Upper lobe of right lung (tissue), 1 donor: ENCODE measurements around the gene TEX47. TPM values are rescaled to one million over a fixed set of nuclear protein-coding genes. Genes with fewer than 3 reads are reported as not detected.

Source experiments
- ATAC-seq: fragments of 200-7000 bp; cut with Tn5 transposase; one replicate; pipeline ENCODE4 v1.9.1; 2020; ENCODE audit warnings: mild to moderate bottlenecking, moderate library complexity
- DNase-seq: peaks from one replicate; pipeline ENCODE4 v3.0.0-alpha.2; 2020
- H3K27ac ChIP-seq: fragments of 200-600 bp; one replicate; pipeline ENCODE4 v1.8.0; 2022
- H3K27me3 ChIP-seq: fragments of 200-600 bp; one replicate; pipeline ENCODE4 v1.8.0; 2022; ENCODE audit warnings: mild to moderate bottlenecking
- H3K36me3 ChIP-seq: fragments of 200-600 bp; one replicate; pipeline ENCODE4 v1.8.0; 2022
- H3K4me1 ChIP-seq: fragments of 200-600 bp; one replicate; pipeline ENCODE4 v1.8.0; 2022
- H3K4me3 ChIP-seq: fragments of 200-600 bp; one replicate; pipeline ENCODE4 v1.8.0; 2022; ENCODE audit warnings: mild to moderate bottlenecking
- H3K9me3 ChIP-seq: fragments of 200-600 bp; one replicate; pipeline ENCODE4 v1.8.0; 2022
- intact Hi-C: fragments of 100-400 bp; cut with DNase I; formaldehyde crosslinking; loops from one replicate; pipeline ENCODE4 v1.11.0; 2022
- total RNA-seq: library from RNA; stranded (reverse); fragmentation: NEBNext Ultra II Directional; extraction: Animal tissue kit (Norgen Biotek cat#: 25700); gene quantifications from one replicate; pipeline ENCODE4 v1.2.1, GENCODE V29; 2021
- TF ChIP-seq, protein P1 (sequence below): fragments of 200-600 bp; IDR thresholded peaks from one replicate; pipeline ENCODE4 v1.8.0; 2022; ENCODE audit warnings: antibody characterized with exemption
- donor health status: DM: no; HTN: yes; CAD: no; lungs with severe emphysema.

Gene TEX47
- total RNA-seq, 1 donor from 2014 or later, result not detected

DNA sequence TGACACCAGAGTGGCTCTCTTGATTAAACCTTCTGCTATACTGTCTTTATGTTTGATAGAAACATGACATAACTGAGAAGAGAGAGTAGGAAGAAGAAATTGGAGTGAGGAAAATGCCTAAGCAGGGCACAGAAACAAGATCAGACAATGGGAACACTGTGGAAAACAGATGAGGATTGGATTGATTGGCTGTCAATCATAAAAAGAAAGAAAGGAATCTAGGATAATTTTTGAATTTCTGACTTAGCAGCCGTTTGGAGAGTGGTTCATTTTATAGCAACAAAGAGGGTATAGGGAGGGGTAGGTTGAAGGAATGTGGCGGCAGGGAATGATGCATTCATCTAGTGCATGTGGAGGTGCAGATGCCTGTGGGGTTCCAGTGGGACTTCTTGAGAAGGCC, 7.8 kb downstream of the TEX47 start:
- H3K36me3 ChIP-seq, result no peaks in the 10 kb centered on the region
- ATAC-seq, result no peak
- intact Hi-C loops, result no loop called here
- no peak overlapping the region for H3K27ac ChIP-seq
- TF ChIP-seq, protein P1, sequence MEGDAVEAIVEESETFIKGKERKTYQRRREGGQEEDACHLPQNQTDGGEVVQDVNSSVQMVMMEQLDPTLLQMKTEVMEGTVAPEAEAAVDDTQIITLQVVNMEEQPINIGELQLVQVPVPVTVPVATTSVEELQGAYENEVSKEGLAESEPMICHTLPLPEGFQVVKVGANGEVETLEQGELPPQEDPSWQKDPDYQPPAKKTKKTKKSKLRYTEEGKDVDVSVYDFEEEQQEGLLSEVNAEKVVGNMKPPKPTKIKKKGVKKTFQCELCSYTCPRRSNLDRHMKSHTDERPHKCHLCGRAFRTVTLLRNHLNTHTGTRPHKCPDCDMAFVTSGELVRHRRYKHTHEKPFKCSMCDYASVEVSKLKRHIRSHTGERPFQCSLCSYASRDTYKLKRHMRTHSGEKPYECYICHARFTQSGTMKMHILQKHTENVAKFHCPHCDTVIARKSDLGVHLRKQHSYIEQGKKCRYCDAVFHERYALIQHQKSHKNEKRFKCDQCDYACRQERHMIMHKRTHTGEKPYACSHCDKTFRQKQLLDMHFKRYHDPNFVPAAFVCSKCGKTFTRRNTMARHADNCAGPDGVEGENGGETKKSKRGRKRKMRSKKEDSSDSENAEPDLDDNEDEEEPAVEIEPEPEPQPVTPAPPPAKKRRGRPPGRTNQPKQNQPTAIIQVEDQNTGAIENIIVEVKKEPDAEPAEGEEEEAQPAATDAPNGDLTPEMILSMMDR, result no peak
- DNase-seq, result no peak
- H3K9me3 ChIP-seq, result no peaks in the 10 kb centered on the region
- no peaks in the 10 kb centered on the region for H3K27me3 ChIP-seq
- no peaks in the 10 kb centered on the region for H3K4me1 ChIP-seq
- H3K4me3 ChIP-seq, result no peak overlapping the region

DNA sequence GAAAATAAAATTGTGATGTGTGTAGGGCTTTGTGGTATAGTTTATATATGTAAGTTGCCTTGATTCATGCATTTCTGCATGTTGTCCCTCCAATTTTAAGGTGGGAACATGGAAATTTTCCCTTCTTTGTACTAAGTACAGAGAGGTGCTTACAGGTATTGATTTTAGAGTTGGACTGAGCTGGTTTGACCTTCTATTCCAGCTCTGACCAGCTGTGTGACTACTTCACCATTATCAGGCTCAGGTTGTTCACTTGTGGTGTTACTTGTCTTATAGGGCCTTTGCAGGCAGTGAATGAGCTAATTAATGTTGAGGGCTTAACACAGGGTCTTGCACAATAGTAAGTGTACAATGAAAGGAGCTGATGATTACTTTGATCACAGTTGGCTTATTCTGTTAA, 19.7 kb downstream of the TEX47 start:
- Histone ChIP-seq H3K4me3 (no peak overlapping the region), H3K27me3 (no peaks in the 10 kb centered on the region), H3K36me3 (no peaks in the 10 kb centered on the region), H3K9me3 (no peaks in the 10 kb centered on the region), H3K4me1 (no peaks in the 10 kb centered on the region), H3K27ac (no peak overlapping the region)
- no peak for ATAC-seq
- intact Hi-C loops, result no loop called here
- DNase-seq, result no peak
- TF ChIP-seq, protein P1, result no peak

DNA sequence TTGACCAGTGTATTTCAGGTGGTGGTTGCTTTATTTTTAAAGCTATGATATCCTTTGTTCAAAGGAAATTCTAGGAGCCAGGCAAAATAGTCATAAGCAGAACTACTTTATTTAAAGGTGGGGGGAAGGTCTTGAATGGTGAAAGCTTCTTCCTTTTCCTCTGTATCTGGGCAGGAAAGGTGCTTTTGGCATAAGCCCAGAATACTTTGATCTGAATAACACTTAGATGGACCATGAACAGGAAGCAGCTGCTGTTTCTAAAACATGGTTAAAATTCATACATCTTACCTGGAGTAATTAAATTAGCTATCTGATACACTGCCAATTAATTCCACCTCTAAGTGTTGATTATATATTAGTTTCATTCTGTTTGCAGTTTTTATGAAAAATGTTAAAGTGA, 22.8 kb downstream of the TEX47 start:
- Histone ChIP-seq H3K36me3 (no peaks in the 10 kb centered on the region), H3K4me3 (no peak overlapping the region), H3K9me3 (no peaks in the 10 kb centered on the region), H3K27ac (no peak overlapping the region), H3K27me3 (no peaks in the 10 kb centered on the region), H3K4me1 (no peaks in the 10 kb centered on the region)
- DNase-seq (no peak), ATAC-seq (no peak)
- intact Hi-C loops, result no loop called here
- TF ChIP-seq, protein P1, result no peak

DNA sequence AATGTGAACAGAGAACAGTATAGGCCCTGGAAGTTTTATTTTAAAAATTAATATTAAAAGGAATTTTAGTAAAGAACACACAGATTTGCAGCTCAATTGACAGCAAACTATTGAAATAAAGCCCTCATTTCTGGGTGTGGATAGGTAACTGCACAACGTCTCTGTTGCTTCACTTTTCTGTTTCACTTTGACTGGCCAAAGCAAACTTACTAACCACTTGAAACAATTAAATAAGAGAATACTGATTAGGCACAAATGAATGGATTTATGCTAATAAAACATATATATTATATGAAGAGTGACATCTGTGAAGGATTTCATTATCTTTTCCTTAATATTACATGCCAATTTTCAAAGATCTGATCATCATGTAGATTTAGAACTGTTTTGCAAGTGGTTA, 24.1 kb downstream of the TEX47 start:
- no peaks in the 10 kb centered on the region for H3K36me3 ChIP-seq
- H3K27me3 ChIP-seq, result no peaks in the 10 kb centered on the region
- TF ChIP-seq, protein P1, result no peak

DNA sequence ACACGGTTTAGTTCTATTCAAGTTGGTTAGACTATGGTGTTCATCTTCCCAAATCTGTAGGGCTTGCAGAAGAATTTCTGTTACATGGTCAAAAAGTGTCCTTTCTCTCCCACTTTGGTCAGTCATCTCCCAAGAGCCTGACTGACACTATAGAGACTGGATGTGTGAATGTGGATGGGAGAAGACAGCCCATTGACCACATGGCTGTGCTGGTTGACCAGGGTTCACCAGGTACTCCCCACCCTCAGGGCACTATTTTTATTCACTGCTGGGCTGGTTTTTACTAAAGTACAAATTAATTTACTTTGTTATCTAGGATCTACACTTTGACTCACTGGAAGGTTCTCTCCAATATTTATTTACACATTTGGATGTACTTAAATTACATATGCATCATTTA, 33.8 kb downstream of the TEX47 start:
- no peaks in the 10 kb centered on the region for H3K4me1 ChIP-seq
- H3K36me3 ChIP-seq, result no peaks in the 10 kb centered on the region
- TF ChIP-seq, protein P1, result no peak
- H3K27me3 ChIP-seq, result peaks cover 38% of the 10 kb centered on the region
- H3K4me3 ChIP-seq, result no peak overlapping the region
- H3K27ac ChIP-seq, result no peak overlapping the region
- H3K9me3 ChIP-seq, result no peaks in the 10 kb centered on the region
- intact Hi-C loops, result no loop called here
- DNase-seq, result no peak
- no peak for ATAC-seq

More for the DNA sequence above, 24.1 kb downstream of the TEX47 start:
- no peaks in the 10 kb centered on the region for H3K4me1 ChIP-seq
- no peak overlapping the region for H3K27ac ChIP-seq
- no peak overlapping the region for H3K4me3 ChIP-seq
- no peaks in the 10 kb centered on the region for H3K9me3 ChIP-seq
- ATAC-seq (no peak), DNase-seq (no peak)
- intact Hi-C loops, result no loop called here

DNA sequence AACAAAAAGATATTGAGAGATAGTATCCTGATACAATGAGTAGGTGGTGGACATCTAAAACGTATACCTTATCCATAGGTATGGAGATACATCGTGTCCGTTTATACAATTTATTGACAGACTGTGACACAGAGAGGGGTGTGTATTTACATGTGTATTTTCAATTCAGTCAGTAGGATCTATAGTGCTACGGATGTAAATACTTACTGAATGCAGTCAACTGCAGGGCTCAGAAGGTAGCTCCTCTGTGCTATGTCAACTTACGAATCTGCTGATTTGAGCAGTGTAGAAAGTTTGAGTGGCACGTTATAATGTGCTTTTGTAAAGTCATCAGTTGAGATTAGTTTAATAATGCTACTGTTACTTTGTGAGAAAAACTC, 35.4 kb downstream of the TEX47 start:
- no peak for DNase-seq
- no peak for ATAC-seq
- H3K4me1 ChIP-seq, result no peaks in the 10 kb centered on the region
- H3K4me3 ChIP-seq, result no peak overlapping the region
- intact Hi-C loops, result no loop called here
- no peaks in the 10 kb centered on the region for H3K36me3 ChIP-seq
- no peak overlapping the region for H3K27ac ChIP-seq
- H3K27me3 ChIP-seq, result peaks cover 46% of the 10 kb centered on the region
- TF ChIP-seq, protein P1, result no peak
- no peaks in the 10 kb centered on the region for H3K9me3 ChIP-seq
